PC-9 (cell line): ENCODE data around the gene MPDU1. TPM values are rescaled to one million over a fixed set of nuclear protein-coding genes. Genes with fewer than 3 reads are reported as not detected.

ENCODE experiments used
- BruUV-seq: library from RNA; stranded (reverse); fragments of 400-500 nt; replicated peaks from 2 replicates; lab custom pipeline; 2021; lab: Mats Ljungman, UMichigan
- CTCF ChIA-PET: fragments of 300-600 bp; sonication (Branson Sonifier 250); formaldehyde crosslinking; loops from one replicate; lab custom pipeline; 2022; ENCODE audit warnings: antibody characterized with exemption; lab: Charles Lee
- POLR2A ChIA-PET: fragments of 300-600 bp; sonication (Branson Sonifier 250); formaldehyde crosslinking; loops from one replicate; lab custom pipeline; 2022; ENCODE audit warnings: antibody characterized with exemption; ENCODE audit not compliant: unreplicated experiment; lab: Charles Lee
- DNase-seq, 2 experiments: peaks; one replicate each; pipeline versions ENCODE4 v3.0.0 to v3.0.0-alpha.2; 2015 to 2022; ENCODE audit warnings: mixed read lengths in 1 of 2
- H2AFZ ChIP-seq: fragments of 200-600 bp; sonication (generic); 2 replicates; pipeline ENCODE4 v1.8.1; 2017; ENCODE audit warnings: antibody characterized with exemption
- H3F3A ChIP-seq: fragments of 200-600 bp; sonication (generic); 2 replicates; pipeline ENCODE4 v1.8.1; 2017; ENCODE audit warnings: antibody characterized with exemption, mild to moderate bottlenecking, low read depth; ENCODE audit not compliant: insufficient read depth
- H3K27ac ChIP-seq: fragments of 200-600 bp; sonication (generic); 2 replicates; pipeline ENCODE4 v1.6.1; 2016; ENCODE audit warnings: mixed run types
- H3K27me3 ChIP-seq: fragments of 200-600 bp; sonication (generic); 2 replicates; pipeline ENCODE4 v1.6.1; 2016; ENCODE audit warnings: low read depth, mixed run types; ENCODE audit not compliant: insufficient read depth
- H3K36me3 ChIP-seq: fragments of 200-600 bp; sonication (generic); 2 replicates; pipeline ENCODE4 v1.6.1; 2016; ENCODE audit warnings: low read depth, mixed run types
- H3K4me1 ChIP-seq: fragments of 200-600 bp; sonication (generic); replicated peaks from 2 replicates; pipeline ENCODE4 v1.6.1; 2016; ENCODE audit warnings: mixed run types; ENCODE audit not compliant: insufficient read depth
- H3K4me2 ChIP-seq: fragments of 200-600 bp; sonication (generic); 2 replicates; pipeline ENCODE4 v1.6.1; 2017; ENCODE audit warnings: mixed run types
- H3K4me3 ChIP-seq: fragments of 200-600 bp; sonication (generic); 2 replicates; pipeline ENCODE4 v1.6.1; 2016; ENCODE audit warnings: mixed run types
- H3K79me2 ChIP-seq: fragments of 200-600 bp; sonication (generic); 2 replicates; pipeline ENCODE4 v1.6.1; 2017; ENCODE audit warnings: low read depth, mixed run types
- H3K9me2 ChIP-seq: fragments of 200-600 bp; sonication (generic); 2 replicates; pipeline ENCODE4 v1.8.1; 2017; ENCODE audit warnings: mild to moderate bottlenecking; ENCODE audit not compliant: insufficient read depth
- H3K9me3 ChIP-seq: fragments of 200-600 bp; sonication (generic); 2 replicates; pipeline ENCODE4 v1.8.1; 2016; ENCODE audit warnings: low read depth; ENCODE audit not compliant: insufficient read depth
- H4K20me1 ChIP-seq: fragments of 200-600 bp; sonication (generic); 2 replicates; pipeline ENCODE4 v1.8.1; 2017; ENCODE audit not compliant: insufficient read depth
- CTCF ChIP-seq: fragments of 200-600 bp; sonication (generic); conservative IDR thresholded peaks from 2 replicates; pipeline ENCODE4 v1.6.1; 2017; ENCODE audit warnings: mixed run types, antibody characterized with exemption, mild to moderate bottlenecking, moderate library complexity
- EZH2 ChIP-seq: fragments of 200-600 bp; sonication (generic); IDR thresholded peaks from 2 replicates; pipeline ENCODE4 v1.8.0; 2017; ENCODE audit warnings: antibody characterized with exemption, low read depth
- intact Hi-C: fragments of 100-400 bp; cut with micrococcal nuclease; formaldehyde crosslinking; loops from one replicate; pipeline ENCODE4 v1.10.0; 2022; ENCODE audit not compliant: unreplicated experiment
- total RNA-seq: library from RNA; stranded (reverse); gene quantifications from 2 replicates; pipeline ENCODE4 v1.2.3, GENCODE V29; 2021

MPDU1 gene
- total RNA-seq, 1 experiment from 2014 or later = 44.2 TPM

GRCh38 chr17:7613769-7614424 lies 30.2 kb downstream of the MPDU1 start:
- CTCF ChIA-PET = interaction anchor here (0.5 to 1.6 kb wide), 4 partner anchors 12 to 99 kb away, joined by 3 to 7 read pairs (median 3); partner anchors contain the start of gene TP53
- peaks cover 22% of the 10 kb centered on the region for H3K4me1 ChIP-seq
- H2AFZ ChIP-seq = peak overlapping the region; percentile 24
- TSS peak; percentile 46 for BruUV-seq
- H3K9me3 ChIP-seq = no peaks in the 10 kb centered on the region
- H3K27me3 ChIP-seq = no peaks in the 10 kb centered on the region
- H3K4me2 ChIP-seq = peak overlapping the region; percentile 76
- POLR2A ChIA-PET = interaction anchor here (0.6 to 0.7 kb wide), 2 partner anchors 73 to 228 kb away, joined by 3 to 13 read pairs; partner anchors contain the start of gene TP53
- no peak for TF ChIP-seq EZH2
- TF ChIP-seq CTCF = no peak
- H3K36me3 ChIP-seq = no peaks in the 10 kb centered on the region
- intact Hi-C loops = loop anchor here (2.0 kb wide), 1 partner anchor 41 kb away; no protein-coding TSS in a partner anchor
- peaks cover 51% of the 10 kb centered on the region for H3K79me2 ChIP-seq
- H4K20me1 ChIP-seq = no peaks in the 10 kb centered on the region; the same call in 1 of the 2 replicates
- H3F3A ChIP-seq = no peaks in the 10 kb centered on the region
- H3K9me2 ChIP-seq = no peaks in the 10 kb centered on the region
- H3K4me3 ChIP-seq = peak overlapping the region; percentile 89
- DNase-seq = peak in 1 of 2 experiments; percentile 22
- peak overlapping the region; percentile 44 for H3K27ac ChIP-seq

- peak within 1 kb of the TSS; percentile 73 for H3K27ac ChIP-seq
- intact Hi-C loops = loop anchor here (1.0 to 2.0 kb wide), 3 partner anchors 24 to 72 kb away; partner anchors contain the start of gene SOX15
- peak within 1 kb of the TSS; percentile 71 for H2AFZ ChIP-seq
- no peaks in the 10 kb centered on the region for H3K9me2 ChIP-seq
- H3K4me3 ChIP-seq = peak within 1 kb of the TSS; percentile 89
- H4K20me1 ChIP-seq = no peaks in the 10 kb centered on the region; the same call in 1 of the 2 replicates
- ChIA-PET CTCF (interaction anchor here (0.5 to 1.6 kb wide), 11 partner anchors 12 to 210 kb away, joined by 3 to 9 read pairs (median 6); partner anchors contain the start of gene TP53), POLR2A (interaction anchor here (0.5 to 1.4 kb wide), 18 partner anchors 9 to 574 kb away, joined by 3 to 22 read pairs (median 6); partner anchors contain the start of genes ALOX12B, MPDU1, PLSCR3 and SAT2)
- H3K4me1 ChIP-seq = peaks cover 22% of the 10 kb centered on the region
- peak within 1 kb of the TSS; percentile 76 for H3K4me2 ChIP-seq
- peaks cover 44% of the 10 kb centered on the region for H3K79me2 ChIP-seq
- DNase-seq = peak; percentile 94 to 100
- no peaks in the 10 kb centered on the region for H3F3A ChIP-seq
- no peaks in the 10 kb centered on the region for H3K36me3 ChIP-seq
- BruUV-seq = no TSS peak
- TF ChIP-seq EZH2 (no peak), CTCF (peak; percentile 54; the same call in 1 of the 2 replicates)
- no peaks in the 10 kb centered on the region for H3K27me3 ChIP-seq
- H3K9me3 ChIP-seq = no peaks in the 10 kb centered on the region
Observed at GRCh38 chr17:7614425-7615264, 31.0 kb downstream of the MPDU1 start, which contains the start of gene FXR2. Gene FXR2 (minus strand): TSS chr17:7614897. CDS start chr17:7614532, 365 bp downstream.
